Measurements from ENCODE around the gene CCL20. TPM values are rescaled to one million over a fixed set of nuclear protein-coding genes. Genes with fewer than 3 reads are reported as not detected.

CCL20 gene
- total and polyA plus RNA-seq, 2 of the 8 experiments (the other 6 are each of a cell fraction or from before 2014, with no cell fraction given): not detected

DNA sequence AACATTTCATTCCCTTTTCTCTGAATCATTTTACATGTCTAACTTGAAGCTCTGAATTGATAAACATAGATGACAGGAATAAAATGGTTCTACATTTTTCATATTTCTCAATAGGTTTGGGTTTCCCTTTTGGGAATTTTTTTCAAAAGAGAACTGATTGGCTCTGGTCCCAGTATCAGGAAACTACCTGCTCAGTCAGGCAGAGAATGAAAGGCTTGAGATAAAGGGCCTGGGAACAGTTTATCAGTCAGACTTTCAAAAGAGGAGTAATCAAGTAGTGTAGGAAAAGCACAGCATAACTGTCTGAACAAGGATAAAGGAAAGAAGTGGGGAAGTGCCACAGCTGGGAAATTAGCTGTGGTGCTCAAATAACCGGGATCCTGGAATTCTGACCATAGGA lies 28.3 kb upstream of the CCL20 start:
- Histone ChIP-seq H3K27me3 (replicated peaks in 1 of 4; ENCODE audit: control insufficient read depth in 3 of 4, extremely low read depth in 1 of 4, insufficient read depth in 3 of 4, low read length in 3 of 4) (peaks cover 0 to under 1% (median 0%) of the 10 kb centered on the region in 4 experiments; a peak in 1 of 7 replicates), H3K14ac (ENCODE audit: insufficient read length) (no peak overlapping the region), H2BK20ac (ENCODE audit: low read length) (no peak overlapping the region), H3K23me2 (ENCODE audit: low read depth, low read length) (no peaks in the 10 kb centered on the region), H4K5ac (ENCODE audit: insufficient read length, low read depth, low read length) (no peak overlapping the region), H2BK5ac (ENCODE audit: low read depth, low read length) (no peak overlapping the region), H3K4me1 (replicated peaks in 1 of 4; ENCODE audit: control insufficient read depth in 3 of 4, insufficient read depth in 4 of 4, low read length in 3 of 4) (no peaks in the 10 kb centered on the region), H3K4me2 (ENCODE audit: insufficient read depth in 1 of 2, low read depth in 2 of 2, low read length in 2 of 2) (no peak overlapping the region), H3K79me1 (ENCODE audit: low read depth, low read length) (no peaks in the 10 kb centered on the region), H3K79me2 (ENCODE audit: control insufficient read depth in 1 of 2, insufficient read depth in 2 of 2, low read length in 2 of 2) (no peaks in the 10 kb centered on the region), H4K8ac (ENCODE audit: extremely low read depth, insufficient read depth, low read length) (no peak overlapping the region), H3K56ac (replicated peaks; ENCODE audit: insufficient read length, low read depth, low read length) (no peak overlapping the region), H2AK5ac (ENCODE audit: low read depth, low read length) (no peak overlapping the region), H2BK120ac (replicated peaks; ENCODE audit: low read depth, low read length) (no peak overlapping the region), H3K36me3 (ENCODE audit: control insufficient read depth in 2 of 4, insufficient read depth in 4 of 4, low read length in 3 of 4) (no peaks in the 10 kb centered on the region), H2BK12ac (ENCODE audit: low read depth, low read length) (no peak overlapping the region), H4K91ac (replicated peaks; ENCODE audit: insufficient read length, low read length) (no peak overlapping the region), H3K9me3 (ENCODE audit: insufficient read depth in 2 of 2, low read depth in 1 of 2, low read length in 1 of 2) (no peaks in the 10 kb centered on the region), H3K27ac (ENCODE audit: low read depth, low read length) (no peak overlapping the region), H4K20me1 (replicated peaks in 1 of 2; ENCODE audit: control insufficient read depth in 1 of 2, insufficient read depth in 2 of 2, low read length in 2 of 2) (no peaks in the 10 kb centered on the region), H2BK15ac (ENCODE audit: low read length) (no peak overlapping the region), H3K23ac (ENCODE audit: insufficient read length) (no peak overlapping the region), H2AFZ (ENCODE audit: low read length) (no peak overlapping the region), H3K9ac (replicated peaks in 1 of 4; ENCODE audit: extremely low read depth in 1 of 4, low read depth in 3 of 4, low read length in 3 of 4) (no peak overlapping the region), H3K18ac (ENCODE audit: extremely low read depth, low read length) (no peak overlapping the region), H3K4ac (replicated peaks; ENCODE audit: insufficient read length, low read depth, low read length) (no peak overlapping the region), H3K4me3 (ENCODE audit: extremely low read depth in 1 of 4, insufficient read depth in 2 of 4, low read depth in 3 of 4, low read length in 4 of 4) (no peak overlapping the region)
- 100% methylated on average over 1 of the region's 1 CpG; no CpG with 5 or more reads in 1 of the 2 experiments for WGBS, 2 experiments (ENCODE audit: extremely low coverage in 1 of 2, insufficient coverage in 1 of 2, insufficient read length in 1 of 2, insufficient replicate concordance in 2 of 2, low coverage in 1 of 2, low lambda C conversion rate in 2 of 2, missing lambda C conversion rate in 1 of 2)
- DNase-seq (ENCODE audit: low read depth in 1 of 2, low spot score in 2 of 2) (no peak), FAIRE-seq (no peak)
- ChIA-PET CTCF (ENCODE audit: partially characterized antibody) (interaction anchor here (1.7 kb wide), 1 partner anchor 8 kb away, joined by 6 read pairs; no protein-coding TSS in a partner anchor), POLR2A (ENCODE audit: partially characterized antibody) (no interaction called here)
- TF ChIP-seq GTF2F1 (IDR thresholded peaks at IDR 0.05; ENCODE audit: borderline replicate concordance, low read depth, low read length) (no peak), SIN3A (conservative IDR thresholded peaks at IDR 0.05 in 1 of 2, IDR thresholded peaks at IDR 0.05 in 1 of 2; ENCODE audit: low read depth in 1 of 2, low read length in 2 of 2) (no peak), TBP (IDR thresholded peaks at IDR 0.05; ENCODE audit: low read depth, low read length) (no peak), KDM4A (IDR thresholded peaks at IDR 0.05; ENCODE audit: low read depth, low read length, severe bottlenecking) (no peak), CBX5 (IDR thresholded peaks at IDR 0.05; ENCODE audit: low read depth, low read length) (no peak), SP1 (IDR thresholded peaks at IDR 0.05; ENCODE audit: low read depth, low read length) (no peak), USF2 (IDR thresholded peaks at IDR 0.05; ENCODE audit: low read length) (no peak), KDM5A (IDR thresholded peaks at IDR 0.05; ENCODE audit: low read length) (no peak), FOSL1 (IDR thresholded peaks at IDR 0.05; ENCODE audit: insufficient read depth, low read depth, low read length) (no peak), SIX5 (IDR thresholded peaks at IDR 0.05; ENCODE audit: low read depth, low read length) (no peak)
- TF ChIP-seq, protein P1, sequence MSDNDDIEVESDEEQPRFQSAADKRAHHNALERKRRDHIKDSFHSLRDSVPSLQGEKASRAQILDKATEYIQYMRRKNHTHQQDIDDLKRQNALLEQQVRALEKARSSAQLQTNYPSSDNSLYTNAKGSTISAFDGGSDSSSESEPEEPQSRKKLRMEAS (IDR thresholded peaks at IDR 0.05): no peak

All from H1 (cell line).